Psoas muscle (tissue), 8 donors: ENCODE measurements around the gene CDK6. TPM values are rescaled to one million over a fixed set of nuclear protein-coding genes. Genes with fewer than 3 reads are reported as not detected.

Source experiments
- ATAC-seq, 4 donors: fragments of 200-7000 bp; cut with Tn5 transposase; one replicate each; pipeline ENCODE4 v1.9.1; 2020; ENCODE audit warnings: moderate library complexity in 3 of 4, mild to moderate bottlenecking in 2 of 4
- DNase-seq, 2 donors: peaks; one replicate each; pipeline ENCODE4 v3.0.0-alpha.2; 2020
- H3K27ac ChIP-seq: fragments of 200-600 bp; one replicate; pipeline ENCODE4 v1.8.0; 2022
- H3K27me3 ChIP-seq, 3 donors: fragments of 200-600 bp in 1 of 3; one replicate each; pipeline versions ENCODE4 v1.6.1 to v1.8.0; 2013 to 2022; ENCODE audit warnings: low read length in 2 of 3, mild to moderate bottlenecking in 2 of 3, moderate library complexity in 1 of 3; ENCODE audit not compliant: insufficient read depth in 3 of 3
- H3K36me3 ChIP-seq, 2 donors: fragments of 200-600 bp in 1 of 2; one replicate each; pipeline versions ENCODE4 v1.6.1 to v1.8.0; 2013 to 2022; ENCODE audit warnings: low read depth in 1 of 2, mild to moderate bottlenecking in 1 of 2, moderate library complexity in 1 of 2; ENCODE audit not compliant: insufficient read depth in 1 of 2
- H3K4me1 ChIP-seq: fragments of 200-600 bp; one replicate; pipeline ENCODE4 v1.8.0; 2022
- H3K4me3 ChIP-seq: fragments of 200-600 bp; one replicate; pipeline ENCODE4 v1.8.0; 2022; ENCODE audit warnings: mild to moderate bottlenecking
- H3K9me3 ChIP-seq: fragments of 200-600 bp; one replicate; pipeline ENCODE4 v1.8.0; 2022
- WGBS, 3 donors: extraction: QIAGEN DNeasy Blood & Tissue Kit; methylation state at CpG; one replicate each; pipeline versions ENCODE4 v1.1.6 to v1.1.7; 2013; 5-methylcytosine and 5-hydroxymethylcytosine counted together
- intact Hi-C, 2 donors: fragments of 100-400 bp; cut with DNase I; formaldehyde crosslinking; loops; one replicate each; pipeline versions ENCODE4 v1.11.0 to v1.14.2; 2022
- polyA plus RNA-seq, 3 donors: library from polyadenylated mRNA; stranded (reverse); fragments of 200-250 nt; gene quantifications; one replicate each; pipeline ENCODE4 v1.2.3, GENCODE V29; 2013
- total RNA-seq, 4 donors: library from RNA; stranded (reverse); fragmentation: NEBNext Ultra II Directional in 2 of 4; extraction: Animal tissue kit (Norgen Biotek cat#: 25700) in 2 of 4; gene quantifications; one replicate each; pipeline versions ENCODE4 v1.2.1 to v1.2.4, GENCODE V29; 2021 to 2023
- TF ChIP-seq, protein P1 (sequence below): fragments of 200-600 bp; IDR thresholded peaks from one replicate; pipeline ENCODE4 v1.8.0; 2022; ENCODE audit warnings: antibody characterized with exemption
- donor health status: healthy with polysubstance abuse.
- donor health status: DM: no; HTN: no; CAD: no; lungs with moderate emphysema.
- donor health status: Bipolar disorder and iron deficiency.
- donor health status: healthy.
- donor health status: DM: yes; HTN: yes; CAD: no.
- donor health status: DM: no; HTN: no; CAD: no.
- donor health status: DM: no; HTN: no; CAD: no.
- donor health status: DM: yes; HTN: yes; CAD: no.

CDK6 gene
- total and polyA plus RNA-seq, 7 donors = 0.39 to 8.0 (median 3.2) TPM

DNA sequence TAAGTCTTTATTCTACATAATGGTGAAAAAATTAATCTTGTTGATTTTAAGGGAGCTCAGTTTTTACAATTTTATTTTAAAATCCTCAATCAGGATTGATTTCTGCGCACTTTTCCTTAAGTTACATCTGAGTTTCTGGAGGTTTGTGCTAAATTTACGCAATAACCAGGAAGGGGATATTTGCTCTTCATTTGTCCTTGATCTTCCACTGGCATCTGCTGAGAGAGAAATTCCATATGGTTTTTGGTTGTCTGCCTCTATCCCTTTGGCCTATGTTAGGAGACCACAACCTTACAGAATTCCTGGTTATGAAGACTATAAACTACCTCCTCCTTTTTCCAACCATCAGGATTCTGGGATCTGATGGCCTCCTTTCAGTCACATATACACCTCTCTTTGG, 20.1 kb upstream of the CDK6 start:
- no peaks in the 10 kb centered on the region for H3K9me3 ChIP-seq
- no peaks in the 10 kb centered on the region for H3K4me1 ChIP-seq
- no peak overlapping the region for H3K4me3 ChIP-seq
- peaks cover 0 to 3% (median 0%) of the 10 kb centered on the region in 3 donors for H3K27me3 ChIP-seq
- WGBS, 3 donors = 98 to 99% (median 99%) methylated on average over 2 of the region's 2 CpGs
- H3K27ac ChIP-seq = no peak overlapping the region
- intact Hi-C loops = no loop called here
- H3K36me3 ChIP-seq = no peaks in the 10 kb centered on the region
- no peak for ATAC-seq
- no peak for DNase-seq
- TF ChIP-seq, protein P1, sequence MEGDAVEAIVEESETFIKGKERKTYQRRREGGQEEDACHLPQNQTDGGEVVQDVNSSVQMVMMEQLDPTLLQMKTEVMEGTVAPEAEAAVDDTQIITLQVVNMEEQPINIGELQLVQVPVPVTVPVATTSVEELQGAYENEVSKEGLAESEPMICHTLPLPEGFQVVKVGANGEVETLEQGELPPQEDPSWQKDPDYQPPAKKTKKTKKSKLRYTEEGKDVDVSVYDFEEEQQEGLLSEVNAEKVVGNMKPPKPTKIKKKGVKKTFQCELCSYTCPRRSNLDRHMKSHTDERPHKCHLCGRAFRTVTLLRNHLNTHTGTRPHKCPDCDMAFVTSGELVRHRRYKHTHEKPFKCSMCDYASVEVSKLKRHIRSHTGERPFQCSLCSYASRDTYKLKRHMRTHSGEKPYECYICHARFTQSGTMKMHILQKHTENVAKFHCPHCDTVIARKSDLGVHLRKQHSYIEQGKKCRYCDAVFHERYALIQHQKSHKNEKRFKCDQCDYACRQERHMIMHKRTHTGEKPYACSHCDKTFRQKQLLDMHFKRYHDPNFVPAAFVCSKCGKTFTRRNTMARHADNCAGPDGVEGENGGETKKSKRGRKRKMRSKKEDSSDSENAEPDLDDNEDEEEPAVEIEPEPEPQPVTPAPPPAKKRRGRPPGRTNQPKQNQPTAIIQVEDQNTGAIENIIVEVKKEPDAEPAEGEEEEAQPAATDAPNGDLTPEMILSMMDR = no peak

DNA sequence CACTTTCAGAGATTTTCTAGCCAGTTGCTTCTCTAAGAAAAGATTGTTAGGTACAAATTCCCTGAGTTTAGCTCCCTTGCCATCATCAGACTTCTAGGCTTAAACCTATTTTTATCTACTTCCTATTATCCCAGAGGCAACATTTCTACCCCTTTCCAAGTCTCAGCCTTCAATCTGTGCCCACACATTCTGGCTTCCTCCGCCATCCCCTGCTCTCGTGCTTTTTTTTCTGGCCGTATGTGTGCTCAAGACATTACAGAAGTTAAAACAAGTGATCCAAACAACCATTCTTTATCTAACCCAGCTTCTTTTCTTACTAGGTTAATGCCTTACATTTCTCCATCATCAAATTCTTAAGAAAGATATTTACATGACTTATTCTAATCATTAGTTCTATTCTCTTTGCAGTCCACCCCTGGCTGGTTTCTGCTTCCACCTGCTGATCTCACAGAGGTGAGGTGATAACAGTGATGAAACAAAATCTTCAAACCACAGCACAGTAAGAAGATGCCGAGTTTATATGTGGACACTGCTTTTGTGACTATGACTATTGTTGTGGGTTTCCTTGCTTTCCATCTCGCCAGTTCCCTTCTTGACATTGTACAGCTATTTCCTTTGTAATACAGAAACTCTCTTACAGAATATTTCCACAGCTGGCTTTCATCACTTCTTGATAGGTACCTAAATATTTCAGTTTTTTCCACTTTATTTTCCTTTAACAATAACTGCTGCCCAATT, 18.3 kb upstream of the CDK6 start:
- TF ChIP-seq, protein P1 = no peak
- Histone ChIP-seq H3K36me3 (no peaks in the 10 kb centered on the region), H3K27me3 (peaks cover 0 to 3% (median 0%) of the 10 kb centered on the region in 3 donors), H3K4me3 (no peak overlapping the region), H3K9me3 (no peaks in the 10 kb centered on the region), H3K4me1 (no peaks in the 10 kb centered on the region), H3K27ac (no peak overlapping the region)
- 71 to 74% (median 72%) methylated on average over 5 of the region's 5 CpGs for WGBS, 3 donors
- ATAC-seq (no peak), DNase-seq (no peak)
- intact Hi-C loops = no loop called here

GRCh38 chr7:92851732-92852131, 15.4 kb upstream of the CDK6 start:
- TF ChIP-seq, protein P1 = no peak
- H3K27ac ChIP-seq = no peak overlapping the region
- no peaks in the 10 kb centered on the region for H3K9me3 ChIP-seq
- intact Hi-C loops = no loop called here
- no peak for DNase-seq
- 73 to 75% (median 74%) methylated on average over 3 of the region's 3 CpGs for WGBS, 3 donors
- no peaks in the 10 kb centered on the region for H3K36me3 ChIP-seq
- H3K4me3 ChIP-seq = no peak overlapping the region
- ATAC-seq = no peak
- H3K27me3 ChIP-seq = peaks cover 0 to 3% (median 0%) of the 10 kb centered on the region in 3 donors
- H3K4me1 ChIP-seq = no peaks in the 10 kb centered on the region

DNA sequence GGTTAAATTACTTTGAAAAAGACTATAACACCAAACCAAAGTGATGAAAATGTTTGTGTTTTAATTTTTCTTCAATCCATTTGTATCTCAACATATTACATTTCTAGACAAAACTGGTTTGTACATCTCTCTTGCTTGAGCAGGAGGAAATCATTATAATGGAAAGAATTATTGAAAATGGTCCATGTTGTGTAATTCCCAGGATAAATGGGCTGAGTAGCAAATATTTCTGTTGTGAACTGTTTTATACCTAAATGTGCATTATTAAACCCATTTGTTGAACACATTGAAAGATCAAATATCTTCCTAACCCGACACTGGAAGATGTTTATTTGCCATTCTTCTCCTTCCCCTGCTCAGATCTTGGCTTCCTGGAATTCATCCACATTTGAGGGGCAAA, 14.1 kb upstream of the CDK6 start:
- TF ChIP-seq, protein P1 = no peak
- ATAC-seq = no peak
- no peak overlapping the region for H3K4me3 ChIP-seq
- H3K27me3 ChIP-seq = peaks cover 0 to 4% (median 0%) of the 10 kb centered on the region in 3 donors
- DNase-seq = no peak
- H3K36me3 ChIP-seq = no peaks in the 10 kb centered on the region
- WGBS, 3 donors = 76 to 79% (median 77%) methylated on average over 1 of the region's 1 CpG
- H3K4me1 ChIP-seq = no peaks in the 10 kb centered on the region
- no peak overlapping the region for H3K27ac ChIP-seq
- H3K9me3 ChIP-seq = no peaks in the 10 kb centered on the region
- intact Hi-C loops = no loop called here

GRCh38 chr7:92849322-92849721, 12.9 kb upstream of the CDK6 start:
- no peaks in the 10 kb centered on the region for H3K36me3 ChIP-seq
- H3K9me3 ChIP-seq = no peaks in the 10 kb centered on the region
- TF ChIP-seq, protein P1 = no peak
- ATAC-seq = no peak
- no peak for DNase-seq
- H3K4me1 ChIP-seq = no peaks in the 10 kb centered on the region
- no peak overlapping the region for H3K27ac ChIP-seq
- H3K4me3 ChIP-seq = no peak overlapping the region
- peaks cover 0 to 4% (median 0%) of the 10 kb centered on the region in 3 donors for H3K27me3 ChIP-seq
- WGBS, 3 donors = 57 to 62% (median 60%) methylated on average over 4 of the region's 4 CpGs
- intact Hi-C loops = no loop called here
